HFF-Myc (cell line): ENCODE measurements around the gene CTPS2.
"Not testable (repeated sequence)": the region's sequence is repeated elsewhere in the genome, so short reads cannot be mapped to it uniquely, and the experiment has no call there.

ENCODE experiments used
- DNase-seq: peaks from one replicate; pipeline ENCODE4 v3.0.0-alpha.2; 2011; ENCODE audit warnings: low read depth; ENCODE audit errors: extremely low read depth
- H3K4me3 ChIP-seq: replicated peaks from 2 replicates; pipeline ENCODE4 v1.5.1; 2011; ENCODE audit warnings: low read depth, mild to moderate bottlenecking, control low read depth, low read length
- TF ChIP-seq, protein P1 (sequence below): IDR thresholded peaks from 2 replicates; pipeline ENCODE4 v1.5.1; 2012; ENCODE audit warnings: mild to moderate bottlenecking, low read depth, low read length, control low read depth; ENCODE audit errors: missing control alignments

CTPS2 gene

DNA sequence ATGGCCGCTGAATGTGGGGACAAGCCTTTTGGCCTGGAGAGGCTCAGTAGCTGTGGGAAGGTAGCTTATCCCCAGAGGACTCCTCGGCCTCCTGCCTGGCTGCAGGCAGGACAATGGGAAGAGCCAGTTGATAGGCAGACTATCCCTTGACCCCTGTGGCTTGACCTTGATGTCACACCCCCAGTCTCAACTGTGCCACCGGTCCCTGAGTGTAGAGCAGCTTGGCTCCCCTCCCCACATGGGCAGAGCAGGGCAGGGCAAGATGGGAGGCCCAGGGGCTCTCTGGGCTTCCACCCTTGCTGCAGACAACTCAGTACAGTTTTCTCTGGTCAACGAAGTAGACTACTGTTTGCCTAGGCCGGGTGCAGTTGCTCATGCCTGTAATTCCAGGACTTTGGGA lies 32.6 kb upstream of the CTPS2 start:
- TF ChIP-seq, protein P1, sequence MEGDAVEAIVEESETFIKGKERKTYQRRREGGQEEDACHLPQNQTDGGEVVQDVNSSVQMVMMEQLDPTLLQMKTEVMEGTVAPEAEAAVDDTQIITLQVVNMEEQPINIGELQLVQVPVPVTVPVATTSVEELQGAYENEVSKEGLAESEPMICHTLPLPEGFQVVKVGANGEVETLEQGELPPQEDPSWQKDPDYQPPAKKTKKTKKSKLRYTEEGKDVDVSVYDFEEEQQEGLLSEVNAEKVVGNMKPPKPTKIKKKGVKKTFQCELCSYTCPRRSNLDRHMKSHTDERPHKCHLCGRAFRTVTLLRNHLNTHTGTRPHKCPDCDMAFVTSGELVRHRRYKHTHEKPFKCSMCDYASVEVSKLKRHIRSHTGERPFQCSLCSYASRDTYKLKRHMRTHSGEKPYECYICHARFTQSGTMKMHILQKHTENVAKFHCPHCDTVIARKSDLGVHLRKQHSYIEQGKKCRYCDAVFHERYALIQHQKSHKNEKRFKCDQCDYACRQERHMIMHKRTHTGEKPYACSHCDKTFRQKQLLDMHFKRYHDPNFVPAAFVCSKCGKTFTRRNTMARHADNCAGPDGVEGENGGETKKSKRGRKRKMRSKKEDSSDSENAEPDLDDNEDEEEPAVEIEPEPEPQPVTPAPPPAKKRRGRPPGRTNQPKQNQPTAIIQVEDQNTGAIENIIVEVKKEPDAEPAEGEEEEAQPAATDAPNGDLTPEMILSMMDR = no peak
- H3K4me3 ChIP-seq = no peak overlapping the region
- no peak for DNase-seq

DNA sequence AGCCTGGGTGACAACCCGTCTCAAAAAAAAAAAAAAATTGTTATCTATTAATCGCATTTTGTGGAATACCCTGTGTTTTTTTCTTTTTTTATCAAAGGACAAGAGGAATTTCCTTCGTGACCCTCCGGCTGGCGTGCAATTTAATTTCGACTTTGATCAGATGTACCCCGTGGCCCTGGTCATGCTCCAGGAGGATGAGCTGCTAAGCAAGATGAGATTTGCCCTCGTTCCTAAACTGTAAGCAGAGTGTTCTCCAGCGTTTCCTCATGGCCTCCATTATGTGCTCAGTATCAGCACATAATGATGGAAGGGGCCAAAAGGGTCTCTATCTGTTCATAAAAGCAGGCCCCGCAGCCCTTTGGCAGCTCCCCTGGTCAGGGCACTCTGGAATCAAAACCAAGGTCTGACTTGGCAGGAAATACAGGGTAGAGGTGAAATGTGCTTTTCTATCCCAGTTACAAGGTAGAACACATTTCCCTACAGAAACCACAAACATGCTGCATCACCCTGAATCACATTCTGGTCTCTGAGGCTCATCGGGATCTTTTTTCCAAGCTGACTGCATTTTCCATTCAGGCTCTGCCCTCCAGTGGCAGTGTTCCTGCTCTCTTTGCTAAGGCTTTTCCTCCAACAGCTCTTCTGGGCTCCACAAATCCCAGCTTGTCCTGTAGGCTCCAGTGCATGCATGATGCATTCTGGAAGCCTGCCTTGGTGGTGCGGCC lies 31.3 kb upstream of the CTPS2 start:
- DNase-seq = peak; percentile 25
- TF ChIP-seq, protein P1 = peak; percentile 9
- H3K4me3 ChIP-seq = no peak overlapping the region

DNA sequence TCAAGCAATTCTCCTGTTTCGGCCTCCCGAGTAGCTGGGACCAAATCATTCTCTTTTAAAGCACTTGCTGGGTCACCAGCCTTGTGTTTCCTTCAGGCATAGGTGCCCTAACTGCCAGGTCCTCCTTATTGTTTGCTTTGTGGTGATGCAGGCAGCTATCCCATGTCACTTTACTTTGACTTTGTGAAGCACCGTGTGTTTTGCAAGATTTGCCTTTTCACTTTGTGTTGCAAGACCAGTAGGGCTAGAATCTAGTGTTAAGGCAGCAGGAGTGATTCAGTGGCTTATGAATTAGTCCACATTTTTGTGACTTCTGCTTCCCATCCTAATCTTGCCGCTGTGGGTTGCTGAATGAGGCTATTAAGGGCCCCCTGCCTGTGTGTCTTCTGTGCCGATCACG lies 27.1 kb upstream of the CTPS2 start:
- DNase-seq = no peak
- H3K4me3 ChIP-seq = no peak overlapping the region
- TF ChIP-seq, protein P1 = no peak

DNA sequence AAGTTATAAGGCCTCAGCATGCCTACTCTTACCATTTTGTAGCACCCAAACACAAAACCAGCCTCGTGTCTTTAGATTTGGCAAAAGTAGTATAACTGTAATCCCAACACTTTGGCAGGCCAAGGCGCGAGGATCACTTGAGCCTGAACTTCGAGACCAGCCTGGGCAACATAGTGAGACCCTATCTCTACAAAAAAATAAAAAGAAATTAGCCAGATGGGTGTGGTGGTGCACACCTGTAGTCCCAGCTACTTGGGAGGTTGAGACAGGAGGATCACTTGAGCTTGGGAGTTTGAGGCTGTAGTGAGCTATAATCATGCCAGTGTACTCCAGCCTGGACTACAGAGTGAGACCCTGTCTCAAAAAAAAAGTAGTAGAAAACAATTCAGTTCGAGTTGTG lies 24.6 kb upstream of the CTPS2 start:
- TF ChIP-seq, protein P1 = no peak
- H3K4me3 ChIP-seq = no peak overlapping the region
- DNase-seq = no peak

DNA sequence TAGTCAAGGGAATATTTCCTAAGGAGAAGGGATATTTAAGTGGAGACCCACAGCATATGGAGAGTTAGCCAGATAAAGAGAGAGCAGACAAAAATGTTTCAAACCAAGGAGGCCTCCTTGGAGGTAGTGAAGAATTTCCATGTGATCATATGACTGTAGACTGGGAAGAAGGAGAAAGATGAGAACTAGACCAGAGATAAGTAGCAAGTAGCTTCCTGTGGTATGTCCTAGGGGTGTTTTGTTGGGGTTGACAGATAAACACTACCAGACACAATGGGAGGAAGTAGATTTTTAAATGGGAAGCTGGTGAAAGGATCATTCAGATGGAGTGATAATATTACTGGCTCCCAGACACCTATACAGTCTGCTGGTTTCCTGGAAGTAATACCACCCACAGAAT lies 20.5 kb upstream of the CTPS2 start:
- no peak for DNase-seq
- H3K4me3 ChIP-seq = no peak overlapping the region
- TF ChIP-seq, protein P1 = no peak

DNA sequence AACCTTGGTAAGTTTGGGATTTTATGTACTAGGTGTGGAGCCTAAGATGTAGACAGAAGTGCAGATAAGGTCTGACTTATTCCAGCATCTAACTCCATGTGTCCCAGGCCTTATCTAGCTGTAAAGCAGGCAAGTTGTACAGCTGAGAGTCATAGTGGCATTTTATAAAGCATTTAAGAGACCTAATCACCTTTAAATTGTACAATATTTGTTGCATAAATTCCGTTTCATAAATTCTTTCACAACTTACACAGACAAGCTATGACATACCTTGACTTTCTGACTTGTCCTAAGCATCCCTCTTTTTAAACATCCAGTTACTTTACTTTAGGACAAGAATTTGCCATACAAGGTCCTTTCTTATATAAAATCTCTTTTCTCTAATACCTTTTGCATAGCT lies 18.0 kb upstream of the CTPS2 start:
- TF ChIP-seq, protein P1 = no peak
- DNase-seq = no peak
- no peak overlapping the region for H3K4me3 ChIP-seq

DNA sequence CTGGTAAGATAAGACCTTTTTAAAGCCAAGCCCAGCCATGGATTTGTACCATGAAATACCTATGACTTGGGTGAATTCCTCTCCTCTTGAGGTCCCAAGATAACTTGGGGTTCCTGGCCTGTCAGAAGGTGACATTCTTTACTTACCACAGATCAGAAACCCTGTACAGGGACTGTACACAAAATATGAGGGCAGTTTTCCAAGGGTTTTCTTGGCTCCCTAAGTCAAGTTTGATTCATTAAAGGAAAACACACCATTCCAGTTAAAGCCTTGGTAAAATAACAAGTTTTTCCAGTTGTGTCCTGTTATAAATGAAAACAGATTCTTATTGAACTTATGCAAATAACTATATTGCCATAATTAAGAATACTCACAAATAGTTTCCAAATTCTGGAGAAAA lies 15.2 kb upstream of the CTPS2 start:
- DNase-seq = no peak
- no peak overlapping the region for H3K4me3 ChIP-seq

DNA sequence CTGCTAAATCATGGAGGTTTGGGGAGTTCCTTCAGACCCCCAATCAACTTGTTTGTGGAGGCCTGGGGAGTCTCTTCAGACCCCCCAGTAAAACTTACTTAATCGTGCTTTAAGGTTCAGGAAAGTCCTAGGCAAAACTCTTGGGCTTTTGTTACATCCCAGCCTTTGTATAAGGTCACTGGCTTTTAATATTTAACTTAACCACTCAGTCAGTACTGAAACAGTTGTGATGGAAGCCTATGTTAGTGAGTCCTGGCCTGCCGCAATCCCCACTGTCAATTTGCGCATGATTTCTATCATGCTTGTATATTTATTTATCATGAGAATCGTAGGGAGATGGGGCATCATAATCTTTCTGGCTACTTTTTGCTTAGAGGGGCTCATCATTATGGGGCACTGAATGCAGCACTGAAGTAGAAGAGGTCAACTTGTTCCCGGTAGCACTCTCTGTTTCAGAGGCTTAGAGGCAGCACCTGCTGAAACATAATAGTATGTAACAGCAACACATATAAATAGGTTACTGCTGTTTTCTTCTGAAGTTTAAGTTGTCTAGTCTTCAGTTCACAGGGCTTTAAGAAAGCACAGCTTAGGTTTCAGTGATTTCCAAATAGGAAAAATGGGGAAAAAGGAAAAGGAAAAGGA lies 14.0 kb upstream of the CTPS2 start:
- DNase-seq = not testable (repeated sequence)

More for the DNA sequence above, 15.2 kb upstream of the CTPS2 start:
- TF ChIP-seq, protein P1 = no peak

More for the DNA sequence above, 14.0 kb upstream of the CTPS2 start:
- H3K4me3 ChIP-seq = not testable (repeated sequence)
